ENCODE data around the gene TUBB3. TPM values are rescaled to one million over a fixed set of nuclear protein-coding genes. Genes with fewer than 3 reads are reported as not detected.
A peak's percentile ranks its signal among the peaks of the same experiment; 100 is the strongest.

Gene TUBB3
- total and polyA plus RNA-seq, 2 donors (not counting 1 experiment from before 2014, with no cell fraction given), result 0.34 to 4.4 TPM

DNA sequence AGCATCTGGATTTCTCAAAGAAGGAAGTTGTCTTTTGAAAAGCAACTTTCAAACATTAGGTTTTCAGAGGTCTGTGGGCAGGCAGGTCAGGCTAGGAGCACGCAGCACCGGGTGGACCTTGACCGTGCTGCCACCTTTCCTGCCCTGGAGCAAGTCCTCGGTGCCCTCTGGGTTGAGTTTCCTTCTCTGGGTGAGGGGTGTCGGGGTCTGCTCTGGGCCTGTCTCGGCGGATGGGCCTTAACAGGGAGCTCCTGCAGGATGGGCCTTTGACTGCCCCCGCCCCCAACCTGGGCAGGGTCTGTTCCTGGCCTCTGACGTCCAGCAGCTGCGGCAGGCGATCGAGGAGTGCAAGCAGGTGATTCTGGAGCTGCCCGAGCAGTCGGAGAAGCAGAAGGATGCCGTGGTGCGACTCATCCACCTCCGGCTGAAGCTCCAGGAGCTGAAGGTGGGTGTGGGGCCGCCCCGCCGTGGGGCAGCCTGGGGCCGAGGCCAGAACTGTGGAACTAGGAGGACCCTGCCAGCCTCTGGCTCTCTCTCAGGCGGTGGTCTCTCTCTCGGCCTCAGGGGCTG lies 34.2 kb downstream of the TUBB3 start:
- no peak for TF ChIP-seq EZH2 (IDR thresholded peaks at IDR 0.05; ENCODE audit: borderline replicate concordance, insufficient read depth, low read depth, low read length, poor library complexity, severe bottlenecking)
- TF ChIP-seq, protein P1, sequence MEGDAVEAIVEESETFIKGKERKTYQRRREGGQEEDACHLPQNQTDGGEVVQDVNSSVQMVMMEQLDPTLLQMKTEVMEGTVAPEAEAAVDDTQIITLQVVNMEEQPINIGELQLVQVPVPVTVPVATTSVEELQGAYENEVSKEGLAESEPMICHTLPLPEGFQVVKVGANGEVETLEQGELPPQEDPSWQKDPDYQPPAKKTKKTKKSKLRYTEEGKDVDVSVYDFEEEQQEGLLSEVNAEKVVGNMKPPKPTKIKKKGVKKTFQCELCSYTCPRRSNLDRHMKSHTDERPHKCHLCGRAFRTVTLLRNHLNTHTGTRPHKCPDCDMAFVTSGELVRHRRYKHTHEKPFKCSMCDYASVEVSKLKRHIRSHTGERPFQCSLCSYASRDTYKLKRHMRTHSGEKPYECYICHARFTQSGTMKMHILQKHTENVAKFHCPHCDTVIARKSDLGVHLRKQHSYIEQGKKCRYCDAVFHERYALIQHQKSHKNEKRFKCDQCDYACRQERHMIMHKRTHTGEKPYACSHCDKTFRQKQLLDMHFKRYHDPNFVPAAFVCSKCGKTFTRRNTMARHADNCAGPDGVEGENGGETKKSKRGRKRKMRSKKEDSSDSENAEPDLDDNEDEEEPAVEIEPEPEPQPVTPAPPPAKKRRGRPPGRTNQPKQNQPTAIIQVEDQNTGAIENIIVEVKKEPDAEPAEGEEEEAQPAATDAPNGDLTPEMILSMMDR (IDR thresholded peaks at IDR 0.05), result no peak
- Histone ChIP-seq H3K27ac (ENCODE audit: low read length in 2 of 2) (peak overlapping the region in 1 of 2 donors; percentile 26), H3K4me1 (ENCODE audit: control insufficient read depth in 2 of 2, insufficient read depth in 2 of 2, low read length in 2 of 2) (peaks cover 59 to 60% of the 10 kb centered on the region in 2 donors), H3K4me2 (replicated peaks; ENCODE audit: low read depth, low read length, poor library complexity, severe bottlenecking) (peak overlapping the region; percentile 68), H3K79me2 (ENCODE audit: control insufficient read depth, insufficient read depth, low read length) (peaks cover 54% of the 10 kb centered on the region), H3K9me3 (ENCODE audit: control extremely low read depth in 1 of 3, control insufficient read depth in 2 of 3, insufficient read depth in 1 of 3, low read length in 2 of 3) (peaks cover 0 to 10% (median 0%) of the 10 kb centered on the region in 3 donors), H3K36me3 (replicated peaks in 1 of 2; ENCODE audit: control extremely low read depth in 1 of 2, control insufficient read depth in 1 of 2, extremely low read depth in 1 of 2, insufficient read depth in 2 of 2, low read length in 1 of 2) (peaks cover 0 to 60% of the 10 kb centered on the region in 2 experiments), H2AFZ (ENCODE audit: insufficient read depth, low read depth, low read length, poor library complexity, severe bottlenecking) (no peak overlapping the region), H4K20me1 (ENCODE audit: control insufficient read depth, insufficient read depth, low read length, poor library complexity, severe bottlenecking) (peaks cover 79% of the 10 kb centered on the region), H3K9ac (ENCODE audit: low read length) (no peak overlapping the region), H3K27me3 (replicated peaks in 1 of 4; ENCODE audit: control extremely low read depth in 1 of 4, control insufficient read depth in 3 of 4, insufficient read depth in 4 of 4, low read length in 3 of 4) (no peaks in the 10 kb centered on the region), H3K4me3 (ENCODE audit: control extremely low read depth in 1 of 5, extremely low read depth in 1 of 5, insufficient read depth in 1 of 5, low read depth in 2 of 5, low read length in 4 of 5) (no peak overlapping the region)
- 85% methylated on average over 20 of the region's 23 CpGs for WGBS (ENCODE audit: insufficient coverage)
- ChIA-PET CTCF (interaction anchor here (0.7 to 1.4 kb wide), 4 partner anchors 10 to 47 kb away, joined by 3 to 4 read pairs (median 3); partner anchors contain the start of gene MC1R), POLR2A (interaction anchor here (1.0 to 1.7 kb wide), 2 partner anchors 15 to 29 kb away, joined by 3 to 4 read pairs; no protein-coding TSS in a partner anchor)
- peak overlapping the region; percentile 85 for H3K27ac Mint-ChIP-seq
- H3K27me3 Mint-ChIP-seq, result no peaks in the 10 kb centered on the region
- H3K4me3 Mint-ChIP-seq, result peak overlapping the region; percentile 73
- H3K4me1 Mint-ChIP-seq, result peaks cover 57% of the 10 kb centered on the region
- no peak for DNase-seq
- ATAC-seq (ENCODE audit: low read depth), result no peak
- intact Hi-C loops (cut with micrococcal nuclease), result loop anchor here (2.0 kb wide), 1 partner anchor 16 kb away; no protein-coding TSS in a partner anchor
- H3K9me3 Mint-ChIP-seq (ENCODE audit: insufficient read depth), result no peaks in the 10 kb centered on the region

DNA sequence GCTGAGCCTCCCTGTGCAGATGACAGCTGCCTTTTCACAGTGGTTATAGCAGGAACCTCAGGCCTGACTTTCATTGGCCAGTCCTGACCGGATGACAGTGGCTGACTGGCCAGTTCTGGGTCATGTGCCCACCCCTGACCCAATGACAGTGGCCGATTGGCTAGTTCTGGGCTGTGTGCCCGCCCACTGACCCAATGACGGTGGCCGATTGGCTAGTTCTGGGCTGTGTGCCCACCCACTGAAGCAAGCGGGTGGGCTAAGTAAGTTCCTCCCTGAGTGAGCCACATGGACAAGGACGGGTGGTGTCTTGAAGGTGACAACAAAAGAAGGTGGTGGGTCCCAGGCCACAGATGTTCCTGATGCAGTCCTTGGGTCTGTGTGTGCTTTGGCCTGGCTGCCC lies 34.9 kb downstream of the TUBB3 start:
- H3K27ac Mint-ChIP-seq, result no peak overlapping the region
- H3K79me2 ChIP-seq (ENCODE audit: control insufficient read depth, insufficient read depth, low read length), result peaks cover 48% of the 10 kb centered on the region
- no peaks in the 10 kb centered on the region for H3K27me3 Mint-ChIP-seq
- no peak overlapping the region for H3K27ac ChIP-seq (ENCODE audit: low read length in 2 of 2)
- H3K27me3 ChIP-seq (replicated peaks in 1 of 4; ENCODE audit: control extremely low read depth in 1 of 4, control insufficient read depth in 3 of 4, insufficient read depth in 4 of 4, low read length in 3 of 4), result no peaks in the 10 kb centered on the region
- no peak for TF ChIP-seq EZH2 (IDR thresholded peaks at IDR 0.05; ENCODE audit: borderline replicate concordance, insufficient read depth, low read depth, low read length, poor library complexity, severe bottlenecking)
- TF ChIP-seq, protein P1 (IDR thresholded peaks at IDR 0.05), result no peak
- H4K20me1 ChIP-seq (ENCODE audit: control insufficient read depth, insufficient read depth, low read length, poor library complexity, severe bottlenecking), result peaks cover 72% of the 10 kb centered on the region
- intact Hi-C loops (cut with micrococcal nuclease), result no loop called here
- ChIA-PET POLR2A (interaction anchor here (1.7 kb wide), 1 partner anchor 28 kb away, joined by 4 read pairs; no protein-coding TSS in a partner anchor), CTCF (interaction anchor here (0.6 kb wide), 1 partner anchor 40 kb away, joined by 3 read pairs; no protein-coding TSS in a partner anchor)
- H3K4me3 Mint-ChIP-seq, result no peak overlapping the region
- H3K4me1 ChIP-seq (ENCODE audit: control insufficient read depth in 2 of 2, insufficient read depth in 2 of 2, low read length in 2 of 2), result peaks cover 51 to 52% of the 10 kb centered on the region in 2 donors
- H3K4me2 ChIP-seq (replicated peaks; ENCODE audit: low read depth, low read length, poor library complexity, severe bottlenecking), result peak overlapping the region; percentile 68
- DNase-seq (no peak), ATAC-seq (ENCODE audit: low read depth) (no peak)
- no peak overlapping the region for H2AFZ ChIP-seq (ENCODE audit: insufficient read depth, low read depth, low read length, poor library complexity, severe bottlenecking)
- H3K4me1 Mint-ChIP-seq, result peaks cover 51% of the 10 kb centered on the region
- H3K9ac ChIP-seq (ENCODE audit: low read length), result no peak overlapping the region
- H3K9me3 ChIP-seq (ENCODE audit: control extremely low read depth in 1 of 3, control insufficient read depth in 2 of 3, insufficient read depth in 1 of 3, low read length in 2 of 3), result peaks cover 0 to 10% (median 0%) of the 10 kb centered on the region in 3 donors
- WGBS (ENCODE audit: insufficient coverage), result 98% methylated on average over 7 of the region's 7 CpGs
- H3K4me3 ChIP-seq (ENCODE audit: control extremely low read depth in 1 of 5, extremely low read depth in 1 of 5, insufficient read depth in 1 of 5, low read depth in 2 of 5, low read length in 4 of 5), result peak overlapping the region in 1 of 5 experiments; percentile 22
- H3K9me3 Mint-ChIP-seq (ENCODE audit: insufficient read depth), result no peaks in the 10 kb centered on the region
- peaks cover 0 to 56% of the 10 kb centered on the region in 2 experiments for H3K36me3 ChIP-seq (replicated peaks in 1 of 2; ENCODE audit: control extremely low read depth in 1 of 2, control insufficient read depth in 1 of 2, extremely low read depth in 1 of 2, insufficient read depth in 2 of 2, low read length in 1 of 2)

Measured in B cell (primary cell).